ENCODE data around the gene SLC35D1.

SLC35D1 gene

DNA sequence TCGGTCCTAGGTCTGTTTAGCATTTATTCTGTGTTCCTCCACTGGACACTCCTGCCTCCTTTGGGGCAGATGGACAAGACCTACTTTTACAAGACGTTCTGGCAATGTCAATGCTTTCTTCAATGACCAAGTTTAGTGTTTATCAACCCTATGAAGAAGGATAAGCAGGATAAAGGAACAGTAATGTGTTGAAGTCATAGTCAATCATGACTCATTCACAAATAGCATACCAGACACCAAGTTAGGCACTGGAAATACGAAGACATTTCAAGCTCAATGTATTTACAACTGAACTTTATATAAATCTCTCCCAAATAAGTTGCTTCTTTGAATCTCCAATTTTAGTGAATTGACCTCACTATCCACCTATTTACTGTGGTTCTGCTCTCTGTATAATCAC is 4.8 kb upstream of the SLC35D1 start:
- ChIA-PET POLR2A (interaction anchor here (0.6 kb wide), 1 partner anchor 16 kb away, joined by 3 read pairs; no protein-coding TSS in a partner anchor), CTCF (no interaction called here)
- no peak for DNase-seq (ENCODE audit: extremely low spot score)
- no peak for TF ChIP-seq LEF1 (IDR thresholded peaks at IDR 0.05; ENCODE audit: borderline replicate concordance)
- no peak for TF ChIP-seq FOXA1 (IDR thresholded peaks at IDR 0.05)
- no peak for TF ChIP-seq ELF4 (IDR thresholded peaks at IDR 0.05)
- TF ChIP-seq NFRKB (IDR thresholded peaks at IDR 0.05): no peak
- no peak for TF ChIP-seq TARDBP (IDR thresholded peaks at IDR 0.05)
- TF ChIP-seq ARNT (IDR thresholded peaks at IDR 0.05): no peak
- TF ChIP-seq FOXM1 (IDR thresholded peaks at IDR 0.05; ENCODE audit: borderline replicate concordance): no peak
- no peak for TF ChIP-seq BHLHE40 (IDR thresholded peaks at IDR 0.05; ENCODE audit: borderline replicate concordance)
- no peak for TF ChIP-seq HDGF (IDR thresholded peaks at IDR 0.05; ENCODE audit: borderline replicate concordance)
- TF ChIP-seq SP1 (IDR thresholded peaks at IDR 0.05): no peak
- no peak for TF ChIP-seq SUZ12 (IDR thresholded peaks at IDR 0.05)
- TF ChIP-seq L3MBTL2 (conservative IDR thresholded peaks at IDR 0.05): no peak
- TF ChIP-seq, protein P1, sequence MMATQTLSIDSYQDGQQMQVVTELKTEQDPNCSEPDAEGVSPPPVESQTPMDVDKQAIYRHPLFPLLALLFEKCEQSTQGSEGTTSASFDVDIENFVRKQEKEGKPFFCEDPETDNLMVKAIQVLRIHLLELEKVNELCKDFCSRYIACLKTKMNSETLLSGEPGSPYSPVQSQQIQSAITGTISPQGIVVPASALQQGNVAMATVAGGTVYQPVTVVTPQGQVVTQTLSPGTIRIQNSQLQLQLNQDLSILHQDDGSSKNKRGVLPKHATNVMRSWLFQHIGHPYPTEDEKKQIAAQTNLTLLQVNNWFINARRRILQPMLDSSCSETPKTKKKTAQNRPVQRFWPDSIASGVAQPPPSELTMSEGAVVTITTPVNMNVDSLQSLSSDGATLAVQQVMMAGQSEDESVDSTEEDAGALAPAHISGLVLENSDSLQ (IDR thresholded peaks at IDR 0.05): no peak
- no peak for TF ChIP-seq FOXK2 (IDR thresholded peaks at IDR 0.05)

GRCh38 chr1:67058242-67058641 is 4.3 kb upstream of the SLC35D1 start:
- no peak for TF ChIP-seq CTBP1 (IDR thresholded peaks at IDR 0.05; ENCODE audit: borderline replicate concordance)
- TF ChIP-seq FOXA1 (IDR thresholded peaks at IDR 0.05): no peak
- TF ChIP-seq ZNF384 (IDR thresholded peaks at IDR 0.05): no peak
- TF ChIP-seq BHLHE40 (IDR thresholded peaks at IDR 0.05; ENCODE audit: borderline replicate concordance): no peak
- TF ChIP-seq HDGF (IDR thresholded peaks at IDR 0.05; ENCODE audit: borderline replicate concordance): no peak
- no peak for TF ChIP-seq ARNT (IDR thresholded peaks at IDR 0.05)
- no peak for TF ChIP-seq SUZ12 (IDR thresholded peaks at IDR 0.05)
- TF ChIP-seq ELF4 (IDR thresholded peaks at IDR 0.05): no peak
- no peak for TF ChIP-seq FOXM1 (IDR thresholded peaks at IDR 0.05; ENCODE audit: borderline replicate concordance)
- TF ChIP-seq, protein P1 (IDR thresholded peaks at IDR 0.05): no peak
- TF ChIP-seq LEF1 (IDR thresholded peaks at IDR 0.05; ENCODE audit: borderline replicate concordance): no peak
- TF ChIP-seq TARDBP (IDR thresholded peaks at IDR 0.05): no peak
- no peak for TF ChIP-seq NFRKB (IDR thresholded peaks at IDR 0.05)

DNA sequence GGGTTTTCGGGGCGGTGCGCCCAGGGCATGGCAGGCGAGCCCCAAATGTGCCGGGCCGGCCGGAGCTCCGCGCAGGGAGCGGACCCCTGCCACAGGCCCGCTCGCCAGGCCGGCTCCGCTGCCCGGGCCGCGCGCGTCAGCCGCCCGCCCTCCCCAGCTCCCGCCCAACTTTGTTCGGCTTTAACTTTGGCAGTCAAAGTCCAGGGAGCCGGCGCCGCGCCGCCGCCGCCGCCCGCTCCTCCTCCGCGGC is 488 bp downstream of the SLC35D1 start:
- DNase-seq (ENCODE audit: extremely low spot score): peak; percentile 71
- ChIA-PET POLR2A (interaction anchor here (0.6 to 1.5 kb wide), 12 partner anchors 12 to 129 kb away, joined by 3 to 9 read pairs (median 4); partner anchors contain the start of genes DNAI4 and MIER1), CTCF (interaction anchor here (0.5 to 0.7 kb wide), 2 partner anchors 76 to 96 kb away, joined by 3 to 6 read pairs; no protein-coding TSS in a partner anchor)
- no peak for TF ChIP-seq SP1 (IDR thresholded peaks at IDR 0.05)
- TF ChIP-seq FOXK2 (IDR thresholded peaks at IDR 0.05): no peak
- no peak for TF ChIP-seq NFRKB (IDR thresholded peaks at IDR 0.05)
- no peak for TF ChIP-seq FOXA1 (IDR thresholded peaks at IDR 0.05)
- TF ChIP-seq TARDBP (IDR thresholded peaks at IDR 0.05): no peak
- TF ChIP-seq, protein P1 (IDR thresholded peaks at IDR 0.05): no peak
- no peak for TF ChIP-seq ZNF384 (IDR thresholded peaks at IDR 0.05)
- TF ChIP-seq CTBP1 (IDR thresholded peaks at IDR 0.05; ENCODE audit: borderline replicate concordance): no peak
- no peak for TF ChIP-seq LEF1 (IDR thresholded peaks at IDR 0.05; ENCODE audit: borderline replicate concordance)
- TF ChIP-seq ELF4 (IDR thresholded peaks at IDR 0.05): no peak
- TF ChIP-seq SUZ12 (IDR thresholded peaks at IDR 0.05): no peak
- no peak for TF ChIP-seq FOXM1 (IDR thresholded peaks at IDR 0.05; ENCODE audit: borderline replicate concordance)
- no peak for TF ChIP-seq BHLHE40 (IDR thresholded peaks at IDR 0.05; ENCODE audit: borderline replicate concordance)
- TF ChIP-seq L3MBTL2 (conservative IDR thresholded peaks at IDR 0.05): no peak
- no peak for TF ChIP-seq ARNT (IDR thresholded peaks at IDR 0.05)
- TF ChIP-seq HDGF (IDR thresholded peaks at IDR 0.05; ENCODE audit: borderline replicate concordance): no peak

More at GRCh38 chr1:67058242-67058641, 4.3 kb upstream of the SLC35D1 start:
- ChIA-PET CTCF (no interaction called here), POLR2A (interaction anchor here (0.6 kb wide), 1 partner anchor 17 kb away, joined by 3 read pairs; no protein-coding TSS in a partner anchor)
- DNase-seq (ENCODE audit: extremely low spot score): no peak

DNA sequence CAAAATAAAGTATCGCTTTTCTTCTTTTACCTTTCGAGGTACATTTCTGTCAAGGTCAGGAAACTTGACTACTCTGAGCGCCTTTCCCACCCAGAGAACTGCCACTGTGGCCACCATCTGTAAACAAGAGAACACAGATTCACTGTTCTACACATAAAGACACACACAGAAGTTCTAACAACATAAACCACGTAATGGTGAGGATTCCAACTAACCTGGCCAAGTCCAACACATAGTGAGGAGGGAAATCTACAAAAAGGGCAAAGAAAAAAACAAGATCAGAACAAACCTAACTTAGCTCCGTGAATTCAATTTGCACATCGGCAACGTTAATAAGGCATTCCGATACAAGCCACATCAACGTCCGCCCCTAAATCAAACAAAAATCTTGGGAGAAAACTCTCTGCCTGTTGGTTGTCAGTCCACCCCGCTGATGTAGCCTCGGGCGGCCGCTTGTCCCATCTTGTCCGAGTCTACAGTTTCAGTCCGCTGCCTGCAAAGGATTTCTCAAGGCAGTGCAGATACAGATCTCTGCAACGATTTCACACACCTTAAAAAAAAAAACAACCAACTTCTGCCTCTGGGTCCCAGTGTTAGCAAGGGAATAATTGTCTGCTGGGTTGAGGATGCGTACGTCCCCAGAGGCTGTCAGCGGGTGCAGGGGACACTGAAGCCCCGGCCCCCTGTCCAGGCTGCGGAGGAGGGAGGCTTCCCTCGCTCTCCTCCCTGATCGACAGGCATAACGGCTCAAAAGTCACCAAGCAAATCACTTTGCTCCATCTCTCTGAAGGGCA is 1.0 kb downstream of the SLC35D1 start:
- CTCF ChIA-PET: interaction anchor here (0.5 kb wide), 1 partner anchor 96 kb away, joined by 3 read pairs; no protein-coding TSS in a partner anchor
- DNase-seq (ENCODE audit: extremely low spot score): peak; percentile 53

DNA sequence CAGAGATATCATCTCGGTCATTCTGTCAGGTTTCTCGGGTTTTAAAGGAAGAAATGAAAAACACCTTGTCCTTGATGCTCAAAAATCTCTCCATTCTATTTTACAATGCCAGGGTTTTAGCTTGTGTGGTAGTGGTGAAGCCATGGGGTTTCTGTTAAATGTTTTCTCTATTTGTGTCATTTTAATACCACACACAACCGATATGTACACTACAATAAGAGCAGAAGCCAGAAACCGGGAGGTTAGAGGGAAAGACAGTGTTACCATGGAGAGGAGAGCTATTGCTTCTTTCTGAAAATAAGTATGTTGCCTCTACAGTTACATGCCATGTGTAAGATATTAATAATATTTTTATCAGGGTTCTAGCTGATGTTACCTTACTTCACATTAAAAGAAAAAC is 2.8 kb downstream of the SLC35D1 start:
- CTCF ChIA-PET: no interaction called here

More for the DNA sequence above, 1.0 kb downstream of the SLC35D1 start:
- POLR2A ChIA-PET: interaction anchor here (0.6 to 1.5 kb wide), 11 partner anchors 11 to 129 kb away, joined by 3 to 9 read pairs (median 4); partner anchors contain the start of genes DNAI4 and MIER1
- TF ChIP-seq LEF1 (IDR thresholded peaks at IDR 0.05; ENCODE audit: borderline replicate concordance): no peak
- TF ChIP-seq, protein P1 (IDR thresholded peaks at IDR 0.05): peak; percentile 73

More for the DNA sequence above, 2.8 kb downstream of the SLC35D1 start:
- POLR2A ChIA-PET: no interaction called here
- no peak for DNase-seq (ENCODE audit: extremely low spot score)
- TF ChIP-seq LEF1 (IDR thresholded peaks at IDR 0.05; ENCODE audit: borderline replicate concordance) (no peak), BHLHE40 (IDR thresholded peaks at IDR 0.05; ENCODE audit: borderline replicate concordance) (no peak), NFRKB (IDR thresholded peaks at IDR 0.05) (no peak), TARDBP (IDR thresholded peaks at IDR 0.05) (no peak), CTBP1 (IDR thresholded peaks at IDR 0.05; ENCODE audit: borderline replicate concordance) (no peak), FOXK2 (IDR thresholded peaks at IDR 0.05) (no peak), L3MBTL2 (conservative IDR thresholded peaks at IDR 0.05) (no peak), FOXA1 (IDR thresholded peaks at IDR 0.05) (no peak), ELF4 (IDR thresholded peaks at IDR 0.05) (no peak), HDGF (IDR thresholded peaks at IDR 0.05; ENCODE audit: borderline replicate concordance) (no peak), FOXM1 (IDR thresholded peaks at IDR 0.05; ENCODE audit: borderline replicate concordance) (no peak), SP1 (IDR thresholded peaks at IDR 0.05) (no peak), ZNF384 (IDR thresholded peaks at IDR 0.05) (no peak), ARNT (IDR thresholded peaks at IDR 0.05) (no peak), SUZ12 (IDR thresholded peaks at IDR 0.05) (no peak)
- TF ChIP-seq, protein P1 (IDR thresholded peaks at IDR 0.05): no peak
